Tibial nerve (tissue), 3 donors: ENCODE results near the gene GINS2.

Experiments
- POLR2A ChIP-seq, 2 donors: fragments of 450-650 bp; IDR thresholded peaks; one replicate each; pipeline ENCODE4 v1.6.1; 2017; ENCODE audit warnings: antibody characterized with exemption in 2 of 2, mild to moderate bottlenecking in 2 of 2, moderate library complexity in 2 of 2
- TF ChIP-seq, protein P1 (sequence below), 5 experiments: fragments of 200-600 bp in 3 of 5; fragments of 450-650 bp in 2 of 5; sonication (generic) in 3 of 5; IDR thresholded peaks; one replicate each; pipeline ENCODE4 v1.5.1; 2016 to 2019; ENCODE audit warnings: antibody characterized with exemption in 5 of 5, mild to moderate bottlenecking in 3 of 5, moderate library complexity in 2 of 5

DNA sequence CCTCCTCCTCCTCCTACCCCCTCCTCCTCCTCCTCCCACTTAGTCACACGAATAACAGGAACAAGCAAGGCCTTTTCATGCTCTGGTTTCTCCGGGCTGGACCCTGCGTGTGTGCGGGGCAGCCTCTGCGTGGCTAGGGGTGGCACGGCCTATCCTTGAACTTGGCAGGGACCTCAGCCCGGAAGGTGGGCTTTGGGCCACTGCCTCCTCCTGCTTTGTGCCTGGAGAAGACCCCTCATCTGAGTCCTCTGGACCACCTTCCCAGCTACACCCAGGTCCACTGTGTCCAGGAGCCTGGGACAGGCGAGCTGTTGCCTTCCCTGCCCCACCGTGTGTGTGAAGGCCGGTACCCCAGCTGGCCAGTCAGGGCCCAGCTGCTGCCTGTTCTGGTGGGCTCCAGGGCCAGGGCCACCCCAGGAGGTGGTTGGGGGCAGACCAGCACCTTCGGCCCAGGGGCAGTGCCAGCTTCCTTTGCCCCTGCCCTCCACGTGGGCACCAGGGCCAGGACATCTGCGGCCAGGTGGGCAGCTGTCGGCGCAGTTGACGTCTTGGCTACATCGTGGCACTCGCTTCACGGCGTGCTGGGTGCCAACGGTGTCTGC lies 35.4 kb downstream of the GINS2 start:
- TF ChIP-seq, protein P1, sequence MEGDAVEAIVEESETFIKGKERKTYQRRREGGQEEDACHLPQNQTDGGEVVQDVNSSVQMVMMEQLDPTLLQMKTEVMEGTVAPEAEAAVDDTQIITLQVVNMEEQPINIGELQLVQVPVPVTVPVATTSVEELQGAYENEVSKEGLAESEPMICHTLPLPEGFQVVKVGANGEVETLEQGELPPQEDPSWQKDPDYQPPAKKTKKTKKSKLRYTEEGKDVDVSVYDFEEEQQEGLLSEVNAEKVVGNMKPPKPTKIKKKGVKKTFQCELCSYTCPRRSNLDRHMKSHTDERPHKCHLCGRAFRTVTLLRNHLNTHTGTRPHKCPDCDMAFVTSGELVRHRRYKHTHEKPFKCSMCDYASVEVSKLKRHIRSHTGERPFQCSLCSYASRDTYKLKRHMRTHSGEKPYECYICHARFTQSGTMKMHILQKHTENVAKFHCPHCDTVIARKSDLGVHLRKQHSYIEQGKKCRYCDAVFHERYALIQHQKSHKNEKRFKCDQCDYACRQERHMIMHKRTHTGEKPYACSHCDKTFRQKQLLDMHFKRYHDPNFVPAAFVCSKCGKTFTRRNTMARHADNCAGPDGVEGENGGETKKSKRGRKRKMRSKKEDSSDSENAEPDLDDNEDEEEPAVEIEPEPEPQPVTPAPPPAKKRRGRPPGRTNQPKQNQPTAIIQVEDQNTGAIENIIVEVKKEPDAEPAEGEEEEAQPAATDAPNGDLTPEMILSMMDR (IDR thresholded peaks at IDR 0.05) = no peak
- TF ChIP-seq POLR2A (IDR thresholded peaks at IDR 0.05) = no peak
